Stimulated activated CD8-positive, alpha-beta memory T cell treated with anti-CD3 and anti-CD28 coated beads, Interleukin-15, amount 100 ng/mL, for 1 hour (primary cell): Measurements from ENCODE around the gene NOTO.

Source experiments
- DNase-seq: peaks from one replicate; pipeline ENCODE4 v3.0.0-alpha.2; 2020; ENCODE audit warnings: low read depth

NOTO gene

GRCh38 chr2:73257425-73258125 lies 55.2 kb downstream of the NOTO start:
- DNase-seq = no peak

DNA sequence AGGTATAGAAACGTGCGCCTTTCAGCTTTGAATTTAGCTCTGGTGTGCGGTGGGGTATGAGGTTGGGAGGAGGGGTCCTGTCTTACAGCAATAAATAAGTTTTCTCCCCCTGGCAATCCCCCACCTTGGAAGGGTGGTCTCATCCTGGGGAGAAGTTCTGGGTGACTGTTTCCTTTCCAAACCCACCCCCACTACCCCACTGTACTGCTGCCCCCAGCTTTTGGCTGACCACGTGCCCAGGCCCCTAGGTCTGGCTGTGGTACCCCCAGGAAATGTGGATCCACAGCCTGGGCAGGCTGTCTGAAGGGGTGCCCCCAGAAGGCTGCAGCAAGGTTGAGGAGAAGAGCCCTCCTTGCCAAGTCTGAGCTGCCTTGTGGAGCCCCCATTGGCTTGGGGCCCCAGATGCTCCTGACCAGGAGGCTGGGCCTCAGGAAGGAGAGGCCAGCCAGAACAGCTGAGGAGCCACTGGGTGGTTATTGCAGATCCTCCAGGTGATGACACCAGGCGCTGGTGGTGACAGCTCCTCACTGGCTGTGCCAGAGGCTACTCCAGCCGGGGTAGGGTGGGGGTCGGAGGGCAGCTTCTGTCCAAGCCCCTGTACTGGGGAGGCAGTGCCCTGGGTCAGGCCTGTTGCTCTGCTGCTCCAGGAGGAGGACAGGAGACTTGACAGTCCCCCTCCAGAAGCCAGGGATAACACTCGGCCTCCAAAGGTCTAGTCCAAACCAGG lies 56.0 kb downstream of the NOTO start:
- DNase-seq = no peak

GRCh38 chr2:73258913-73259215 lies 56.5 kb downstream of the NOTO start:
- no peak for DNase-seq

- DNase-seq = no peak
Measured at GRCh38 chr2:73259276-73259675, 56.9 kb downstream of the NOTO start.

DNA sequence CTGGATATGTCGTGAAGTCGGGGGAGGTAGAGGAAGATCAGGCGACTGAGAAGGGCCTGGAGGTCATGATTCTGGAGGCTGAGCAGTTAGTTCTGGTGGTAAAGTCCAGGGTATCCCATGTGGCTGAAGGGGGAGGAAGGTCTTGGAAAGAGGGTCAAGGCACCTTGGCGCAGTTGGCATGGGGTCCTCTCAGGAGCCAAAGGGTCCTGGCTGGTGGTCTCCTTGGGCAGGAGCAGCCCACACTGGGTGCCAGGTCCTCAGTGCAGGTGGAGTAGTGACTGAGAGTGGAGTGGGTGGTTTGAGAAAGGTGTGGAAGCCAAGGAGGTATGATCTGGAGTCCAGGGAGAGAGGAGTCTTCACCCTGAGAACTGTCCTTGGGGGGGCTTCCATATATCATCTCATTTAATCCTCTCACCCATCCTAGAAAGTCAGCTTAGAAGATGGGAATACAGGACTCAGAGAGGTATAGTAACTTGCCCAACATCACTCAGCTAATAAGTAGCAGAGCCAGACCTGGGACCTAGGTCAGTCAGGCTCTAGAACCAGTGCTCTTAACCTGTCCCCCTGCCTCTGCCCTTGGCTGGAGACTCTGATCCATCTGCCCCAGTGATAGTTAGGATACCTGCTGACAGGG lies 57.4 kb downstream of the NOTO start:
- DNase-seq = no peak

DNA sequence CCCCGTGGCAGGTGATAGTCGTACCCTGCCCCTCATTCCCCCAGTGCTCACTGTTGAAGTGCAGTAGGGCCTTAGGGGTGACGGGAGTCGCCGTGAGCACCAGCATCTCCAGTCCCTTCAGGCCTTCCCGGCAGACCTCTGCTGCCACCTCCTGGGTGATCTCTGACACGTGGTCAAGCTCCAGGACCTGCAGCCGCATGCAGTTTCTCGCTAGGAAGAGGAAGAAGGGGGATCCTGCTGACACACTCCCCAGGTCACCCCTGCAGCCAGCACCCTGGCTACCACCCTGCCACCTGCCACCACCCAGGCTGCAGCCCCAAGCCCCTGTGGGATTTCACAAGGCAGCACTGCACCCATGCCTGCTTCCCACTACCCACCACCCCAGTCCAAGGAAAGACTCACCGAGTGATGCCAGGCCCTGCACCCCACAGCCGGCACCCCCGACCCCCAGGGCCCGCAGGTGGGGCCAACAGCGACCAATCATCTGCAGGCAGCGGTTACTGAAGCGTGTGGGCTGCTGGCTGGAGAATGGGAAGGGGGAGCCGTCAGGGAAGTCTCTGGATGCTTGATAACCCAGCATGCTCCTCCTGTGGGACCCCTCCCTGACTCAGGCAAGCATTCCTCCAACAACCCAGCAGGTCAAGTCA lies 58.1 kb downstream of the NOTO start:
- no peak for DNase-seq
